Right forelimb (tissue), 1 donor: Measurements from ENCODE around the gene SLC4A1.

Source experiments
- DNase-seq: peaks from one replicate; pipeline ENCODE4 v3.0.0-alpha.2; 2018

SLC4A1 gene

DNA sequence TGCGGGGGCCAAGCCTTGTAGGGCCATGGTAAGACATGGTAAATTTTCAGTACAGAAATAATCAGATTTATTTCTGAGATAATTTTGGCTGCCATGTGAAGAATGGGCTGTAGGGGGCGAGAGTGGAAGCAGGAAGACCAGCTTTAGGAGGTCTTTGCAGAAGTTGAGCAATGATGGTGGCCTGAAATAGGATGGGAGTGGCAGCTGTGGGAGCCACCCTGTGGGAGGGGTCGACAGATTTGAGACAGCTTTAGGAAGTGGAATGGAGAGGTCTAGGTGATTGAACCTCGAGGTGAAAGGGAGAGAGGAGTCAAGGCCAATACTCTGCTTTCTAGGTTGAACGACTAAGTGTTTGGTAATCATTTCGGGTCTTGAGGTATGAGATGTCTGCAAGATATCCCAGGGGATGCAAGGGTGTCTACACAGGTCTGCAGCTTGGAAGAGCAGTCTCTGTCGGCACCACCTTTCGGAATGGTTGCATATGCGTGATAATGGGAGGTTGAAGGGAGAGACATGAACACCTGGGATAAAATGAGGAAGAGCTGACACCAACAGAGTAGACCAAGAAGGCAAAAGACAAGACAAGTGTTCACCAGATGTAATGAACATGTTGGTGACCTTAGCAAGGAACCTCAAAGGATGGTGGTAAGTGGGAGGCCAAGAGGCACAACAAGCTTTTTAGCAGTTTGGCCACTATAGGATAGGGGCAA, 64.0 kb downstream of the SLC4A1 start:
- DNase-seq, result no peak

DNA sequence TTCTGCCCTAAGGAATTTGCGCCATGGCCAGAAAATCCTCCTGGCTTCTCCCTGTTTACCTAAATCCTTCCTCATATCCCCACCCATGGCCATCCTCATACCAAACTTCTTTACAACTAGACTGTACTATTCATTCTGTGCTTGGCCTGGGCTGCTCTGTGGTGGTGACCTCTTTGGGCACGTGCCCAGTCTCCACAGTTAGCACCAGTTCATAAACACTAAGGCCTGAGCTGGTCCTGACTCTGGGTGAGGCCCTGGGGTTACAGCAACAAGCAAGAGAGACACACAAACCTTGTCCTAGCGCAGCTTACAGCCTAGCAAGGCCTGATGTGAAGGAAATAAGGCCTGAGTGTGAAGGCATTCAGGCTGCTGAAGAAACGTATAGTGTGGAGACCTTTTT, 65.2 kb downstream of the SLC4A1 start:
- no peak for DNase-seq

DNA sequence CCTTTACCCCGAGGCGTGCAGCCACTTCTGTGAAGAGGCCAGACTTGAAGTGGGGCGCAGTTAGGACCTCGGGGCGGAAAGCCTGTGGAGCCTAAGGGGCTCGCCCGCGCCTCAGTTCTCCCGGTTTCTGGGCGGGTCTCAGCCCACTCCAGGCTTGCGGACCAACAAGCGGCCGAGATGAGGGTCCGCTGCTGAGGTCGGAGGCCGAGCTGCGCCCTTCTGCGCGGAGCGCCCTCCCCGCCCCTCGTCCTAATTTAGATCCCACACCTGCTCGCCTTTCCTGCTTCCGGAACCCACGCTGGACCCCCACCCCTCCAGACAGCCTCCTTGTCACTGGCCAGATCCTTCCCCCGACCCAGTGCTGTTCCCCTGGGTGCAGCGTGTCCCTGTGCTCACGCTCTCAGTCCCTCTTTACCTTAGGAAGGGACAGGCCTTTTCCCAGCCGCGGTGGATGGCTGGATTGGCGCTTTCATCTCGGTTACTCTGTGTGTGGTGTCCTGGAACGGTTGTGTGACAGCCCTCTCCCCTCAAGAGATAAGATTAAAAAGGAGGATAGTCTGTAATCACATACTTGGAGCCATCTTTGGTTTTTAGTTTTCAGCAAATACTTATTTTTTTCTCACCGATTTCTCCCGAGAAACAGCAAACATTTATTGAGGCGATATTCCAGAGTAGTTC, 67.3 kb downstream of the SLC4A1 start:
- no peak for DNase-seq

GRCh38 chr17:44199553-44200477, 68.1 kb downstream of the SLC4A1 start, which contains the start of gene ATXN7L3:
Gene ATXN7L3 (minus strand): TSS chr17:44199884. CDS start chr17:44198070, 1,814 bp downstream.
- peak; percentile 99 for DNase-seq

- peak; percentile 86 for DNase-seq
These were observed 69.0 kb downstream of the SLC4A1 start for GRCh38 chr17:44198721-44199552.
